Stimulated activated CD8-positive, alpha-beta memory T cell treated with anti-CD3 and anti-CD28 coated beads, Interleukin-7, amount 100 ng/mL, for 24 hours (primary cell): ENCODE measurements around the gene KRTAP29-1.
"Not testable (repeated sequence)": the region's sequence is repeated elsewhere in the genome, so short reads cannot be mapped to it uniquely, and the experiment has no call there.

Experiments
- DNase-seq: peaks from one replicate; pipeline ENCODE4 v3.0.0-alpha.2; 2020; ENCODE audit warnings: low read depth

KRTAP29-1 gene

DNA sequence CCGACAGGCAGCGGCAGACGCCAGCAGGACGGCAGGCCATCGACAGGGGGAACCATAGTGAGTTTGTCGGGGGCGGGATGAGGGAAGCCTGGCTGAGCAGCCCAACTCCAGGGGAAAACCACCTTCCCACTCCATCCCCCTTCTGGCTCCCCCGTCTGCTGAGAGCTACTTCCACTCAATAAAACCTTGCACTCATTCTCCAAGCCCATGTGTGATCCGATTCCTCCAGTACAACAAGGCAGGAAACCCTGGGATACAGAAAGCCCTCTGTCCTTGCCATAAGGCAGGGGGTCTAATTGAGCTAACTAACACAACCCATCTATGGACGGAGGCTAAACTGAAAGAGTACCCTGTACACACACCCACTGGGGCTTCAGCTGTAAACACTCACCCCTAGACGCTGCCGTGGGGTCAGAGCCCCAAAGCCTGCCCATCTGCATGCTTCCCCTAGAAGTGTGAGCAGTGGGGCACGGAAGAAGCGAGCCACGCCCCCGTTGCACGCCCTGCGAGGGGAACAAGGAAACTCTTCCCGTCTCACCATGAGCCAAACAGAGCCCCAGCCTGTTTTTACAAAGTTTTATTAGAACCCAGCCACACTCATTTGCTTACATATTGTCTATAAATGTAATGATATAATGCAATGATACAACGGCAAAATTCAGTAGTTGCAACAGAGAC lies 4.1 kb downstream of the KRTAP29-1 start:
- no peak for DNase-seq

DNA sequence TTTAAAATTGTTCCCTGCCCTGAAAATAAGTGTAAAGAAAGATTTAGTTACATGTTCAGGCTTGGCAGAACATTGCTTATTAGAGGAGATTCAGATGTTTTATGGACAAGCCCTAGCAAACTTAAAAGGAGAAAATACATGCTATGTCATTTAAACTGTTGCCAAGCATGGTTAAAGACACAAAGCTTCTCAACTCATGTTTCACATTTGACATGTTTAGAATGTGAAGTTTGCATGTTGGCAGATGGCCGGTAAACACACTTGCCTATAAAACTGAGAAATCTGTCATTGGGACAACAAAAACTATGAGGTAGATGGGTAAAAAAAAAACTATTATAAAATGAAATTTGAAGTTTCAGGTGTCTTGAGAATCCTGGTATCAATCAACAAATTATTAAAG lies 5.8 kb downstream of the KRTAP29-1 start:
- DNase-seq, result no peak

DNA sequence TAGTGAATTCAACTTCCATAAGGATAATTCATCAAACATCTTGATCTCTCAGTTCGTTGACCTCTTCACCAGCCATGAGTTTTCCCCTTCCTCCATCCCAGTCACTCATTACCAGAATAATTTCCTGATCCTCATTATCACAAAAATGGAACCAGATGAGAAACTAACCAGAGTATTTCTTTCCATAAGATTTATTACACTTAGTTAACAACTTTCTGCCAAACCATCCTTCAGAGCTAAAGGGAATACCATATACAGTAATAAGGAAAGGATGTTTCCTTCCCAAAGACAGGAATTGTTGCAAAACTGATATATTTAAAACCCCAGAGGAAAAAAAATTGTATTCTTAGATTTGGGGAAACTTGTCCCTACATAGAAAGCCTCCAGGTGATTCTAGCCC lies 8.6 kb downstream of the KRTAP29-1 start:
- no peak for DNase-seq

DNA sequence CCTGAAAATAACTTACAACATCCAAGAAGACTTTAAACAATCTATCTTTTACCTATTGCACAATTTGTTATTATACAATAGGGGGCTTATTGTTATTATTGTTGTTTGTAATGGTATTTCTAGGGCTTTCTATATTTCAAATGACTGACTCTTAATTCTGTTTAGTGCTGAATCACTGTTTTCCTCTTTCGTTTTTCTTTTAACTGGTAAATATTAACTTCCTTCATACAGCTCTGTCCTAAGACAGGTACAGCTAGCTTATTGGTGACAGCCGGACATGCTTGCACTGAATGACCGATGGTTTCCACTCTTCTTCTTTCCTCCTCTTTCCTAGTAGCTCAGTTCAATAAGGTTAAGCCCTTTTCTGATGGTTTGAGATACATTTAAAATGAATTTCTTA lies 15.6 kb downstream of the KRTAP29-1 start:
- no peak for DNase-seq

DNA sequence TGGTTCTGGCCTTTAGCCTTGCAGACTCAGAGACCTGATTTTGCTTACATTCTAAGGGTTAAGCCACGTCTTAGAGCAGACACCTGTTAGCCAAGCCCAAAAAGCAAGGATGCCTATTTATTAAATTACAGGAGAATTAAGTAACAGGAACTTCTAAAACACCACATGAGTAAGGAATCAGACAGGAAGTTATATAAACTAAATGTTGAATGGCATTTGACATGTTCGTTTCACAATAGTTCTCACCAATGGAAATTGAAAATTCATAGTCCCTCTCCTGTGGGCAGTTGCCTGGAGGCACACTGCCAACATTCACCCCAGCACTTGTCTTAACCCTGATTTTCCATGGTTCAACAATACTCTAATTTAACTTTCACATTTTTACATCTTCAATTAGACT lies 18.1 kb downstream of the KRTAP29-1 start:
- DNase-seq, result no peak

DNA sequence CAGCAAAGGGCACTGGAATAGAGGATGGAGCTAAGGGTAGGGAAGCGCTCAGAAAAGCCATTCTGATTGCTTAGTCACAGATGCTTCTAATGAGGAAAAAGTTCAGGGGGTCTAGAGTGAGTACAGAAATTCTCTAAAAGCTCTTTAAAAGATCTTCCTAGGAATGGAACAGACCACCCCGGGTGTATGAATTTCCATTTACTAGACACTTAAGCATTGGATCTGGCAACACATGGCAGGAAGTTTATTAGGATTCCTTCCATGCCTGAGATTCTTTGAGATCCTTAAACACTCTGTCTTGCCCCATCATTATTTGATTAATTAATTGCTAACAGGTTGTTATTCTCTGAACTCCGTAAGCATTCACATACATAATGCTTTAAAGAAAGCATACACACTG lies 18.6 kb downstream of the KRTAP29-1 start:
- DNase-seq, result no peak

DNA sequence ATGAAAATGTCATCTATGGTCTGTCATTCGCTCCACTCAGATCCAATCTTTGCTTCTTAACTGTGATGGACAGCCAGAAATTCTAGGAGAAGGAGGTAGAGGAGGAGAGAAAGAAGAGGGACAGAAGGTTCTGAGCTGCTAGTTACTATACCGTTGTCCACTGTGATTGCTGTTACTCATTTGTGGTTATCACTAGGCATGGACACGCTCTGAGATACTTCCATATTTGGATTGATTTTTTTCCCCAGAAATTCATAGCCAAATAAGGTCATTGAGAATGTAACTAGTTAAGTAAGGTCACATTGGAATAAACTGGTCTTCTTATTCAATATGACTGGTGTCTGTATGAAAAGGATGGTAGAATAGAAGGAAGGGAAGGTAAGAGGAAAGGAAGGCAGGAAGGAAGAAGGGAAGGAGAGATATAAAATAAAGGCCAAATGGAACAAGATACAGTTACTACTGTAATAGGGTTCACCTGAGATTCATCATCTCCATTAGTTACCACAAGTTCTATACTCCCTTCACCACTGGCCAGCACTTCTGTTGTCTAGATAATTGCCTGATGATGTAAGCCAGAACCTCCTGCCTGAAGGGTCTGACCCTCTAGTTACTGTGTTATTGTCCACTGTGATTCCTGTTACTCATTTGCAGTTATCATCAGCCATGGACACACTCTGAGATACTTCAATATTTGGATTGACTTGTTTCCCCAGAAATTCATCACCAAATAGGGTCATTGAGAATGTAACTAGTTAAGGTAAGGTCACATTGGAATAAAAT lies 24.3 kb downstream of the KRTAP29-1 start:
- DNase-seq, result no peak

DNA sequence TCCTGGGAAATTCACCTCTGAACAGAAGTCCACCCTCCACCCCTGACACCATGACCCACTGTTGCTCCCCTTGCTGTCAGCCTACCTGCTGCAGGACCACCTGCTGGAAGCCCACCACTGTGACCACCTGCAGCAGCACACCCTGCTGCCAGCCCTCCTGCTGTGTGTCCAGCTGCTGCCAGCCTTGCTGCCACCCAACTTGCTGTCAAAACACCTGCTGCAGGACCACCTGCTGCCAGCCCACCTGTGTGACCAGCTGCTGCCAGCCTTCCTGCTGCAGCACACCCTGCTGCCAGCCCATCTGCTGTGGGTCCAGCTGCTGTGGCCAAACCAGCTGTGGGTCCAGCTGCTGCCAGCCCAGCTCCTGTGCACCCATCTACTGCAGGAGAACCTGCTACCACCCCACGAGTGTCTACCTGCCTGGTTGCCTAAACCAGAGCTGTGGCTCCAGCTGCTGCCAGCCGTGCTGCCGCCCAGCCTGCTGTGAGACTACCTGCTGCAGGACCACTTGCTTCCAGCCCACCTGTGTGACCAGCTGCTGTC lies 26.9 kb downstream of the KRTAP29-1 start, which contains the start of gene KRTAP9-7:
TSS of gene KRTAP9-7 (plus strand) at position 51 of the 543 bp plus-strand sequence. CDS start at position 51, 0 bp downstream.
- DNase-seq, result not testable (repeated sequence)

DNA sequence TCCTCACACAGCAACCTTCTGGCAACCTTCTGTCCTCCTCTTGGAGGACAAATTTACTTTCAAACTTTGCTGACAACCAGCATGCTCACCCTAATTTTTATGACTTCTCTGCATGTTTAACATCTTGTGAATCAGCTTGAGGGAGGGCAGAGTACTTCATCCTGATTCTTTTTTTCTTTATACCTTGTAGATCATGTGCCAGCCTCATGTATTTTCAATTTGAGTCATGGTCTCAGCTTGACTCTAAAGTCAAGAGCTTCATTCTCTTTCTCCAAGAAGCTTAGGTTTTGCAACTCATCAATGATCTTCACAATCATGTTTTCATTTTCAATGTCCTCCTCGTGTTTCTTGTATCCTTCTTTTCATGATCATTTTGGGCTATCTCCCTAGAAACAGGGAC lies 30.8 kb downstream of the KRTAP29-1 start:
- DNase-seq, result no peak

DNA sequence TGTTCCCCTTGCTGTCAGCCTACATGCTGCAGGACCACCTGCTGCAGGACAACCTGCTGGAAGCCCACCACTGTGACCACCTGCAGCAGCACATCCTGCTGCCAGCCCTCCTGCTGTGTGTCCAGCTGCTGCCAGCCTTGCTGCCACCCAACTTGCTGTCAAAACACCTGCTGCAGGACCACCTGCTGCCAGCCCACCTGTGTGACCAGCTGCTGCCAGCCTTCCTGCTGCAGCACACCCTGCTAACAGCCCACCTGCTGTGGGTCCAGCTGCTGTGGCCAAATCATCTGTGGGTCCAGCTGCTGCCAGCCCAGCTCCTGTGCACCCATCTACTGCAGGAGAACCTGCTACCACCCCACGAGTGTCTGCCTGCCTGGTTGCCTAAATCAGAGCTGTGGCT lies 31.3 kb downstream of the KRTAP29-1 start:
- not testable (repeated sequence) for DNase-seq

DNA sequence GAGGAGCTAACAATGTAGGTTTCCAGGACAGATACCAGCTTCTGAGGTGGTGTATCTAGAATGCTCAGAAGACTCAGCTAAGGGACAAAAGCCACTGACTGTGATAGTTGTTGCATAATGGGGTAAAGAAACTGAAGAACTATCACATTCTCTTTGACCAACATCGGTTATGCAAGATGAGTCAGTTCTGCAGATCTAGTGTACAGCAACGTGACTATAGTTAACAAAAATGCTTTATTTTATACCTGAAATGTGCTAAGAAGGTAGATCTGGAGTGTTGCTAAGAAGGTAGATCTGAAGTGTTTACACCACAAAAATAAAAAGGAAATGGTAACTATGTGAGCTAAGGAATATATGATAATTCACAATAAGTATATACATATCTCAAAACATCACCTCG lies 34.9 kb downstream of the KRTAP29-1 start:
- no peak for DNase-seq

DNA sequence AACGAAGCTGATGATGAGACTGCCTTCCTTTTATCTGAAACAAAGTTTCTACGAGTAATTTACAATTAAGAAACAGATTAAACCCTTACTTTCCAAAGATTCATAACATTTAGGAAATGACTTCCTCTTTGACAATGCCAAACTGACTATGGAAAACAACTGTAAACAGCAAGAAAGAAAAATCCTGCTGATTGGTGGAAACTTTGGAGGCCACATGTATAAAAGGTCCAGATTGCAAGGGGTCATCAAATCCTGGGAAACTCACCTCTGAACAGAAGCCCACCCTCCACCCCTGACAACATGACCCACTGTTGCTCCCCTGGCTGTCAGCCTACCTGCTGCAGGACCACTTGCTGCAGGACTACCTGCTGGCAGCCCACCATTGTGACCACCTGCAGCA lies 37.6 kb downstream of the KRTAP29-1 start, which contains the start of gene KRTAP9-6:
TSS of gene KRTAP9-6 (plus strand) at position 301 of the 400 bp plus-strand sequence. CDS start at position 301, 0 bp downstream.
- no peak for DNase-seq

DNA sequence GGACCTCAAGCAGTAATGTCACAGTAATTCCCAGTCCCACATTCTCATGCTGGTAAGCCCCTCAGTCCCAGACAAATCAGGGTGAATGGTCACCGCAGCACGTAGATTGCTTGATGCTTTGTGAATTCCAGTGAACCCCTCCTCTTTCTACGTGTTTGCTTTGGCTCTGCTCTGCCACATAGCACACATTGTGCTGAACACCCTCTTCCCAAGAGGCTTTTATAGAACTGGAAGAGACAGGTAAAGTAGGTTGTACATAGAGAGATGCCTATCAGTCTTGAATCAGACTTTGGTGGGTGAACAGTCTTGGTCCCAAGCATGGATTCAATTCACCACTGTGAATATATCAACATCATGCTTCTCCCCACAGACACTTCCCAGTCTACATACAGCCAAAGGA lies 38.1 kb downstream of the KRTAP29-1 start:
- DNase-seq, result no peak

DNA sequence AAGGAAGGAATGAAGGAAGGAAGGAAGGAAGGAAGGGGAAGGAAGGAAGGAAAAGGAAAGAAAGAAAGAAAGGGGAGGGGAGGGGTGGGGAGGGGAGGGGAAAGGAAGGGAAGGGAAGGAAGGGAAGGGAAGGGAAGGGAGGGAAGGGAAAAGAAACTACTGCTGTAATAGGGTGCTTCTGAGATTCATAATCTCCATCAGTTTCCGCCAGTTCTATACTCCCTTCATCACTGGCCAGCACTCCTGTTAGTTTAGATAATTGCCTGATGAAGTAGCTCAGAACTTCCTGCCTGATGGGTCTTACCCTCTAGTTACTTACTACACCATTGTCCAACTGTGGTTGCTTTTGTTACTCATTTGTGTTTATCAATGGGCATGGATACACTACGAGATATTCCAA lies 39.4 kb downstream of the KRTAP29-1 start:
- no peak for DNase-seq

DNA sequence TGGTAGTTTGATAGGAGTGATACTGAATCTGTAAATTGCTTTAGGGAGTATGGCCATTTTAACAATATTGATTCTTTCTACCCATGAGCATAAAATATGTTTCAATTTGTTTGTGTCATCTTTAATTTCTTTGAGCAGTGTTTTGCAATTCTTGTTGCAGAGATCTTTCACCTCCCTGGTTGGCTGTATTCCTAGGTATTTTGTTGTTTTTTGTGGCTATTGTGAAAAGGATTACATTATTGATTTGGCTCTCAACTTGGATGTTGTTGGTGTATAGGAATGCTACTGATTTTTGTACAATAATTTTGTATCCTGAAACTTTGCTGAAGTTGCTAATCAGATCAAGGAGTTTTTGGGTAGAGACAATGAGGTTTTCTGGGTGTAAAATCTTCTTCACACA lies 44.2 kb downstream of the KRTAP29-1 start:
- DNase-seq, result no peak

DNA sequence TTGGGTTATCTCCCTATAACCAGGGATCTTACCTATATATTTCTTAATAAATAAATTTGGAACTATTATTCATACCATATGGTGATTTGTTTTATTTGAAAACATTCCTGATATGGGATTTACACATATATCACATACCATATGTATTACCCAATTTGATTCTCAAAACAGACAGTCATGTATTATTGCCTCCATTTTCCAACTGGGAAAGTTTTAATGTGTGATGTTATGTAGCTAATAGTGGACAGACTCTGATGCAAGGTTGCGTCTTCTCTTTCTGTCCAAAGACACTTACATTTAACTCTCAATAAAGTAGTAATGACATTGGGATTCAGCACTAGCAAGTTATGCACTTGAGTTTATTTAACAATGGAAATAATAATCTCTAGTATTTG lies 46.4 kb downstream of the KRTAP29-1 start:
- DNase-seq, result no peak

DNA sequence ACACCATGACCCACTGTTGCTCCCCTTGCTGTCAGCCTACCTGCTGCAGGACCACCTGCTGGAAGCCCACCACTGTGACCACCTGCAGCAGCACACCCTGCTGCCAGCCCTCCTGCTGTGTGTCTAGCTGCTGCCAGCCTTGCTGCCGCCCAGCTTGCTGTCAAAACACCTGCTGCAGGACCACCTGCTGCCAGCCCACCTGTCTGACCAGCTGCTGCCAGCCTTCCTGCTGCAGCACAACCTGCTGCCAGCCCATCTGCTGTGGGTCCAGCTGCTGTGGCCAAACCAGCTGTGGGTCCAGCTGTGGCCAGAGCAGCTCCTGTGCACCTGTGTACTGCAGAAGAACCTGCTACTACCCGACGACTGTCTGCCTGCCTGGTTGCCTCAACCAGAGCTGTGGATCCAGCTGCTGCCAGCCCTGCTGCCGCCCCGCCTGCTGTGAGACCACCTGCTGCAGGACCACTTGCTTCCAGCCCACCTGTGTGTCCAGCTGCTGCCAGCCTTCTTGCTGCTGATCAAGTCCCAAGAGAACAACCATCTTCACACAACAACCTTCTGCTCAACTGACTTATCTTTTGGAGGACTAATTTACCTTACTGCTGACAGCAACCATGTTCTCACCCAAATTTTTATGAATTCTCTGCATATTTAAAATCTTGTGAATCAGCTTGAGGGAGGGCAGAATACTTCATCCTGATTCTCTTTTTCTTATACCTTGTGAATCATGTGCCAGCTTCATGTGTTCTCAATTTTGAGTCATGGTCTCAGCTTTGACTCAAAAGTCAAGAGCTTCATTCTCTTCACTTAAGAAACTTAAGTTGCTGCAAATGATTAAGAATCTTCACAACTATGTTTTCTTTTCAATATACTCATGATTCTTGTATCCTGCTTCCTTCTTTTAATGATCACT lies 47.0 kb downstream of the KRTAP29-1 start, which contains the start of gene KRTAP9-9:
TSS of gene KRTAP9-9 (plus strand) at position 4 of the 910 bp plus-strand sequence.
- not testable (repeated sequence) for DNase-seq

DNA sequence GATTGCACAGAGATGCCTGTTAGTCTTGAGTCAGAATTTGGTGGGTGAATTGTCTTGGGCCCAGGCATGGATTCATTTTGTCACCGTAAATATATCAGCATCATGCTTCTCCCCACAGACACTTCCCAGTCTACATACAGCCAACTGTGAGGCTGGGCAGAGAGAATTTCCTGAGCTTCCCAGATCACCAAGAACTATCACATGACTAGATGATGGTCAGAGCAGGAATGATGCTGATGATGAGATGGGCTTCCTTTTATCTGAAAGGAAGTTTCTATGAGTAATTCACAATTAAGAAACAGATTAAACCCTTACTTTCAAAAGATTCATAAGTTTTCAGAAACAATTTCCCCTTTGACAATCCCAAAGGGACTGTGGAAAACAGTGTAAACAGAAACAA lies 47.8 kb downstream of the KRTAP29-1 start:
- no peak for DNase-seq
